ENCODE measurements around the gene SHC2.

DNA sequence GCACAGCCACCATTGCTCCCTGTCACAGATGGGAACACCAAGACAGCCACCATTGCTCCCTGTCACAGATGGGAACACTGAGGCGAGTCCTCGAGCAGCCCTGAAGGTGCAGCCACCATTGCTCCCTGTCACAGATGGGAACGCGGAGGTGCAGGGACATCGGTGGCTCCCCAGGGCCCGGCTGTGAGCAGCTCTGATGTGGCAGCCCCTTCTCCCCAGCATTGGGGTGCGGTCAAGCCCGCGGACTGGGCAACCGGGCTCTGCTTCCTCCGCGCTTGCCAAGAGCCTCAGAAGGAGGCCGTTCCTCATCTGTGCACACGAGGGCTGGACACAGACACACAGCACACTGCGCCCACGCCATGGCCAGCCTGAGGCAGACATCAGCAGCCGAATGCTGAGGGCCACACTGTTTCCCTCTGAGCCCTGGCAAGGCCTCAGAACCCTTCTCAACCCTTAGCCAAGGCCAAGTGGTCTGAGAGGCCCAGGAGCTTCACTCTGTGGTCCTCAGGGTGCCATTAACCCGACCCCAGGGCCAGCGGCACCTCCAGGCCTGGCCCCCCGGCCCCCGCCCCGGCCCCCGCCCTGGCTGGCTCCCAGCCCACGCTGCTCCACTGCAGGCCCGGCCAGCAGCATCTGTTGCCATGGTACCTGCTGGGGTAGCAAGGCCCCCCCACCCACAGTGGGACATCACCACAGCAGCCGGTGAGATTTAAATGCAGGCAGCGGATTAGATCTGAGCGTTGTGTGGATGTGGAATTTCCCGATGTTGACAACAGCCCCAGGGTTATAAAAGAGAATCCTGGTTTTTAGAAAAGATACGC lies 70.2 kb downstream of the SHC2 start:
- TF ChIP-seq POLR2AphosphoS5 (IDR thresholded peaks at IDR 0.05) (no peak), POLR2A (IDR thresholded peaks at IDR 0.05) (no peak), EP300 (IDR thresholded peaks at IDR 0.05) (no peak)
- TF ChIP-seq, protein P1, sequence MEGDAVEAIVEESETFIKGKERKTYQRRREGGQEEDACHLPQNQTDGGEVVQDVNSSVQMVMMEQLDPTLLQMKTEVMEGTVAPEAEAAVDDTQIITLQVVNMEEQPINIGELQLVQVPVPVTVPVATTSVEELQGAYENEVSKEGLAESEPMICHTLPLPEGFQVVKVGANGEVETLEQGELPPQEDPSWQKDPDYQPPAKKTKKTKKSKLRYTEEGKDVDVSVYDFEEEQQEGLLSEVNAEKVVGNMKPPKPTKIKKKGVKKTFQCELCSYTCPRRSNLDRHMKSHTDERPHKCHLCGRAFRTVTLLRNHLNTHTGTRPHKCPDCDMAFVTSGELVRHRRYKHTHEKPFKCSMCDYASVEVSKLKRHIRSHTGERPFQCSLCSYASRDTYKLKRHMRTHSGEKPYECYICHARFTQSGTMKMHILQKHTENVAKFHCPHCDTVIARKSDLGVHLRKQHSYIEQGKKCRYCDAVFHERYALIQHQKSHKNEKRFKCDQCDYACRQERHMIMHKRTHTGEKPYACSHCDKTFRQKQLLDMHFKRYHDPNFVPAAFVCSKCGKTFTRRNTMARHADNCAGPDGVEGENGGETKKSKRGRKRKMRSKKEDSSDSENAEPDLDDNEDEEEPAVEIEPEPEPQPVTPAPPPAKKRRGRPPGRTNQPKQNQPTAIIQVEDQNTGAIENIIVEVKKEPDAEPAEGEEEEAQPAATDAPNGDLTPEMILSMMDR (IDR thresholded peaks at IDR 0.05) = no peak
